HCT116 (cell line): ENCODE results near the gene ZNF862. TPM values are rescaled to one million over a fixed set of nuclear protein-coding genes. Genes with fewer than 3 reads are reported as not detected.

Experiments used
- ATAC-seq: fragments of 200-7000 bp; cut with Tn5 transposase; 2 replicates; pipeline ENCODE4 v1.9.1; 2020; ENCODE audit warnings: mild to moderate bottlenecking, moderate library complexity
- BruUV-seq: library from RNA; stranded (reverse); fragments of 400-500 nt; replicated peaks from 2 replicates; lab custom pipeline; 2021; lab: Mats Ljungman, UMichigan
- CTCF ChIA-PET: fragments of 300-600 bp; sonication (Branson Sonifier 250); formaldehyde crosslinking; loops from one replicate; lab custom pipeline; 2021; ENCODE audit warnings: antibody characterized with exemption; lab: Charles Lee
- POLR2A ChIA-PET: fragments of 300-600, 350-600 bp; sonication (Branson Sonifier 250); formaldehyde crosslinking; loops from one replicate; lab custom pipeline; 2021; ENCODE audit warnings: antibody characterized with exemption; lab: Charles Lee
- RAD21 ChIA-PET, 2 experiments: fragments of 300-600 bp; sonication (Branson Sonifier 250); formaldehyde crosslinking; loops; one replicate each; lab custom pipeline; 2023; ENCODE audit warnings: low total read pairs in 2 of 2; ENCODE audit not compliant: uncharacterized antibody in 2 of 2, unreplicated experiment in 2 of 2, low non-redundant PET in 1 of 2; lab: Charles Lee
- DNase-seq: peaks from one replicate; pipeline ENCODE4 v3.0.0-alpha.2; 2010; ENCODE audit warnings: low read depth, low spot score
- H2AFZ ChIP-seq: fragments of 200-600 bp; shearing (Covaris generic), sonication (generic); 2 replicates; pipeline ENCODE4 v1.6.1; 2017; ENCODE audit warnings: low read depth, mixed run types, mixed read lengths, antibody characterized with exemption, low read length; ENCODE audit not compliant: poor library complexity, severe bottlenecking
- H3K27ac ChIP-seq: 2 replicates; pipeline ENCODE4 v1.5.1; 2012; ENCODE audit warnings: low read depth, low read length
- H3K27me3 ChIP-seq: fragments of 200-600 bp; sonication (generic); 2 replicates; pipeline ENCODE4 v1.6.1; 2016; ENCODE audit warnings: mixed run types, low read length, mixed read lengths; ENCODE audit not compliant: insufficient read depth
- H3K36me3 ChIP-seq, 2 experiments: fragments of 200-500 bp in 1 of 2; fragments of 200-600 bp in 1 of 2; sonication (Bioruptor generic) in 1 of 2; sonication (generic) in 1 of 2; 2 replicates each; pipeline versions ENCODE4 v1.5.1 to v1.6.1; 2014 to 2016; ENCODE audit warnings: low read length in 2 of 2, inconsistent platforms in 1 of 2, mixed read lengths in 1 of 2, mixed run types in 1 of 2; ENCODE audit not compliant: insufficient read depth in 2 of 2, control insufficient read depth in 1 of 2
- H3K4me1 ChIP-seq, 2 experiments: fragments of 200-600 bp in 1 of 2; sonication (generic) in 1 of 2; 2 replicates each; pipeline versions ENCODE4 v1.5.1 to v1.6.1; 2012 to 2017; ENCODE audit warnings: low read length in 2 of 2, inconsistent platforms in 1 of 2, mild to moderate bottlenecking in 1 of 2, mixed read lengths in 1 of 2, mixed run types in 1 of 2, moderate library complexity in 1 of 2; ENCODE audit not compliant: insufficient read depth in 2 of 2, control insufficient read depth in 1 of 2
- H3K4me2 ChIP-seq: fragments of 200-600 bp; sonication (generic); 2 replicates; pipeline ENCODE4 v1.6.1; 2017; ENCODE audit warnings: mixed run types, low read length, mixed read lengths
- H3K4me3 ChIP-seq, 2 experiments: fragments of 200-600 bp in 1 of 2; sonication (generic) in 1 of 2; replicated peaks in 1 of 2; 2 replicates each; pipeline ENCODE4 v1.5.1; 2011 to 2016; ENCODE audit warnings: low read length in 2 of 2, control low read depth in 1 of 2, low read depth in 1 of 2, mild to moderate bottlenecking in 1 of 2, mixed read lengths in 1 of 2, mixed run types in 1 of 2
- H3K79me2 ChIP-seq: fragments of 200-600 bp; sonication (generic); 2 replicates; pipeline ENCODE4 v1.6.1; 2017; ENCODE audit warnings: mild to moderate bottlenecking, mixed run types, low read length, moderate library complexity, mixed read lengths; ENCODE audit not compliant: insufficient read depth
- H3K9ac ChIP-seq: fragments of 200-600 bp; sonication (generic); 2 replicates; pipeline ENCODE4 v1.6.1; 2016; ENCODE audit warnings: low read length, mixed read lengths
- H3K9me2 ChIP-seq: fragments of 200-600 bp; sonication (generic), shearing (Covaris generic); 2 replicates; pipeline ENCODE4 v1.6.1; 2017; ENCODE audit warnings: mixed run types, mild to moderate bottlenecking, moderate library complexity; ENCODE audit not compliant: insufficient read depth
- H3K9me3 ChIP-seq, 2 experiments: fragments of 200-500 bp in 1 of 2; fragments of 200-600 bp in 1 of 2; sonication (Bioruptor generic) in 1 of 2; sonication (generic) in 1 of 2; 2 replicates each; pipeline ENCODE4 v1.6.1; 2014 to 2017; ENCODE audit warnings: low read length in 2 of 2, mixed read lengths in 2 of 2, inconsistent platforms in 1 of 2, low read depth in 1 of 2, mild to moderate bottlenecking in 1 of 2, mixed run types in 1 of 2, moderate library complexity in 1 of 2; ENCODE audit not compliant: control insufficient read depth in 1 of 2, insufficient read depth in 1 of 2
- H4K20me1 ChIP-seq: fragments of 200-600 bp; sonication (generic), shearing (Covaris generic); 2 replicates; pipeline ENCODE4 v1.6.1; 2017; ENCODE audit warnings: mixed run types, mild to moderate bottlenecking, moderate library complexity; ENCODE audit not compliant: insufficient read depth
- CBX3 ChIP-seq: IDR thresholded peaks from 2 replicates; pipeline ENCODE4 v1.6.1; 2012; ENCODE audit warnings: low read depth
- CEBPB ChIP-seq: IDR thresholded peaks from 2 replicates; pipeline ENCODE4 v1.6.1; 2012; ENCODE audit warnings: low read depth
- EGR1 ChIP-seq: IDR thresholded peaks from 2 replicates; pipeline ENCODE4 v1.6.1; 2012; ENCODE audit warnings: low read depth
- ELF1 ChIP-seq: IDR thresholded peaks from 2 replicates; pipeline ENCODE4 v1.6.1; 2012; ENCODE audit warnings: low read depth, borderline replicate concordance
- MAX ChIP-seq: IDR thresholded peaks from 2 replicates; pipeline ENCODE4 v1.6.1; 2012
- SIN3A ChIP-seq: IDR thresholded peaks from 2 replicates; pipeline ENCODE4 v1.6.1; 2012; ENCODE audit warnings: low read depth
- YY1 ChIP-seq: IDR thresholded peaks from 2 replicates; pipeline ENCODE4 v1.6.1; 2011; ENCODE audit warnings: low read length, low read depth, moderate library complexity, mild to moderate bottlenecking; ENCODE audit not compliant: insufficient replicate concordance; ENCODE audit errors: extremely low read depth
- ZFX ChIP-seq: fragments of 450-650 bp; IDR thresholded peaks from 2 replicates; pipeline ENCODE4 v1.6.1; 2017
- ZNF274 ChIP-seq: fragments of 200-500 bp; sonication (Bioruptor generic); IDR thresholded peaks from 2 replicates; pipeline ENCODE4 v1.6.1; 2014; ENCODE audit warnings: mild to moderate bottlenecking, low read depth, low read length, inconsistent platforms
- intact Hi-C: fragments of 100-400 bp; cut with micrococcal nuclease; formaldehyde crosslinking; loops from 2 replicates; pipeline ENCODE4 v1.10.0; 2022
- total RNA-seq: library from RNA; stranded (reverse); gene quantifications from one replicate; pipeline ENCODE4 v1.2.1, GENCODE V29; 2021; ENCODE audit not compliant: unreplicated experiment
- TF ChIP-seq, protein P1 (sequence below): IDR thresholded peaks from 2 replicates; pipeline ENCODE4 v1.6.1; 2011; ENCODE audit warnings: mild to moderate bottlenecking, low read length, moderate library complexity; ENCODE audit not compliant: insufficient replicate concordance; ENCODE audit errors: extremely low read depth
- TF ChIP-seq, protein P2 (sequence below): IDR thresholded peaks from 2 replicates; pipeline ENCODE4 v1.6.1; 2012

ZNF862 gene
- total RNA-seq, 1 experiment from 2014 or later, result 8.5 TPM

DNA sequence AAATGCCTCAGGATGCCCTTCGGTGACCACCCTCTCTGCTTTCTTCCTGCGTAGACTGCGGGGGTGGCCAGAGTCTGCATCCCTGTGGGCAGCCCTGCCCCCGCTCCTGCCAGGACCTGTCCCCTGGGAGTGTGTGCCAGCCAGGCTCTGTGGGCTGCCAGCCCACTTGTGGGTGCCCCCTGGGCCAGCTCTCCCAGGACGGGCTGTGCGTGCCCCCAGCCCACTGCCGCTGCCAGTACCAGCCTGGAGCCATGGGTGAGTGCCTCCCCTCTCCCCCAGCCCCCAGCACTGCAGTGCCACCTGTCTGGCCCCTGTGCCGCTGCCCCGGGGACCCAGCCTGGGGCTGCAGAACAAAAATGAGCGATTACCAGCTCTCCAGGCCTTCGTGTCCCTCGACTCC lies 23.1 kb upstream of the ZNF862 start:
- TF ChIP-seq CEBPB (no peak), EGR1 (no peak), YY1 (no peak), MAX (no peak)
- TF ChIP-seq, protein P1, sequence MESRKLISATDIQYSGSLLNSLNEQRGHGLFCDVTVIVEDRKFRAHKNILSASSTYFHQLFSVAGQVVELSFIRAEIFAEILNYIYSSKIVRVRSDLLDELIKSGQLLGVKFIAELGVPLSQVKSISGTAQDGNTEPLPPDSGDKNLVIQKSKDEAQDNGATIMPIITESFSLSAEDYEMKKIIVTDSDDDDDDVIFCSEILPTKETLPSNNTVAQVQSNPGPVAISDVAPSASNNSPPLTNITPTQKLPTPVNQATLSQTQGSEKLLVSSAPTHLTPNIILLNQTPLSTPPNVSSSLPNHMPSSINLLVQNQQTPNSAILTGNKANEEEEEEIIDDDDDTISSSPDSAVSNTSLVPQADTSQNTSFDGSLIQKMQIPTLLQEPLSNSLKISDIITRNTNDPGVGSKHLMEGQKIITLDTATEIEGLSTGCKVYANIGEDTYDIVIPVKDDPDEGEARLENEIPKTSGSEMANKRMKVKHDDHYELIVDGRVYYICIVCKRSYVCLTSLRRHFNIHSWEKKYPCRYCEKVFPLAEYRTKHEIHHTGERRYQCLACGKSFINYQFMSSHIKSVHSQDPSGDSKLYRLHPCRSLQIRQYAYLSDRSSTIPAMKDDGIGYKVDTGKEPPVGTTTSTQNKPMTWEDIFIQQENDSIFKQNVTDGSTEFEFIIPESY, result no peak
- Histone ChIP-seq H2AFZ (no peak overlapping the region), H3K79me2 (no peaks in the 10 kb centered on the region), H3K4me2 (no peak overlapping the region), H3K9ac (no peak overlapping the region), H3K4me3 (no peak overlapping the region), H3K4me1 (no peaks in the 10 kb centered on the region), H3K9me2 (no peaks in the 10 kb centered on the region), H4K20me1 (no peaks in the 10 kb centered on the region), H3K27ac (no peak overlapping the region), H3K36me3 (no peaks in the 10 kb centered on the region), H3K27me3 (no peaks in the 10 kb centered on the region), H3K9me3 (no peaks in the 10 kb centered on the region)
- intact Hi-C loops, result no loop called here
- no peak for DNase-seq
- ChIA-PET CTCF (no interaction called here), RAD21 (no interaction called here), POLR2A (no interaction called here)
- no TSS peak for BruUV-seq
- ATAC-seq, result no peak

- H4K20me1 ChIP-seq, result no peaks in the 10 kb centered on the region
- no peak for DNase-seq
- no peak overlapping the region for H2AFZ ChIP-seq
- ChIA-PET CTCF (no interaction called here), RAD21 (no interaction called here), POLR2A (no interaction called here)
- no peak overlapping the region for H3K9ac ChIP-seq
- H3K36me3 ChIP-seq, result no peaks in the 10 kb centered on the region
- no peaks in the 10 kb centered on the region for H3K9me3 ChIP-seq
- no TSS peak for BruUV-seq
- no peaks in the 10 kb centered on the region for H3K79me2 ChIP-seq
- H3K4me1 ChIP-seq, result no peaks in the 10 kb centered on the region
- H3K4me2 ChIP-seq, result no peak overlapping the region
- no peak overlapping the region for H3K4me3 ChIP-seq
- no peak for ATAC-seq
- no peaks in the 10 kb centered on the region for H3K27me3 ChIP-seq
- TF ChIP-seq ELF1 (no peak), SIN3A (no peak), ZFX (no peak), MAX (no peak), EGR1 (no peak), CBX3 (no peak), ZNF274 (no peak), YY1 (no peak), CEBPB (no peak)
- TF ChIP-seq, protein P2, sequence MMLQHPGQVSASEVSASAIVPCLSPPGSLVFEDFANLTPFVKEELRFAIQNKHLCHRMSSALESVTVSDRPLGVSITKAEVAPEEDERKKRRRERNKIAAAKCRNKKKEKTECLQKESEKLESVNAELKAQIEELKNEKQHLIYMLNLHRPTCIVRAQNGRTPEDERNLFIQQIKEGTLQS, result no peak
- TF ChIP-seq, protein P1, result no peak
- intact Hi-C loops, result no loop called here
- H3K9me2 ChIP-seq, result no peaks in the 10 kb centered on the region
- H3K27ac ChIP-seq, result no peak overlapping the region
These were observed 22.4 kb upstream of the ZNF862 start for GRCh38 chr7:149815661-149816266.
